Ishikawa (cell line): ENCODE results near the gene TFF3.

Source experiments
- CEBPB ChIP-seq: IDR thresholded peaks from 2 replicates; pipeline ENCODE4 v1.6.1; 2012
- CREB1 ChIP-seq: IDR thresholded peaks from 2 replicates; pipeline ENCODE4 v1.6.1; 2012; ENCODE audit warnings: low read depth
- EGR1 ChIP-seq: IDR thresholded peaks from 2 replicates; pipeline ENCODE4 v1.6.1; 2012
- EP300 ChIP-seq: IDR thresholded peaks from 2 replicates; pipeline ENCODE4 v1.6.1; 2012; ENCODE audit warnings: borderline replicate concordance
- FOXM1 ChIP-seq: IDR thresholded peaks from 2 replicates; pipeline ENCODE4 v1.6.1; 2012; ENCODE audit warnings: low read depth, borderline replicate concordance
- NFIC ChIP-seq: IDR thresholded peaks from 2 replicates; pipeline ENCODE4 v1.6.1; 2012
- RAD21 ChIP-seq: IDR thresholded peaks from 2 replicates; pipeline ENCODE4 v1.6.1; 2012; ENCODE audit warnings: low read depth
- TAF1 ChIP-seq: IDR thresholded peaks from 2 replicates; pipeline ENCODE4 v1.6.1; 2012; ENCODE audit warnings: low read depth, mild to moderate bottlenecking
- TCF12 ChIP-seq: IDR thresholded peaks from 2 replicates; pipeline ENCODE4 v1.6.1; 2012; ENCODE audit warnings: low read depth
- TEAD4 ChIP-seq: IDR thresholded peaks from 2 replicates; pipeline ENCODE4 v1.6.1; 2012
- YY1 ChIP-seq: IDR thresholded peaks from 2 replicates; pipeline ENCODE4 v1.6.1; 2012; ENCODE audit warnings: low read depth
- ZBTB7A ChIP-seq: IDR thresholded peaks from 2 replicates; pipeline ENCODE4 v1.6.1; 2012; ENCODE audit warnings: low read depth
- TF ChIP-seq, protein P1 (sequence below): IDR thresholded peaks from 2 replicates; pipeline ENCODE4 v1.6.1; 2012; ENCODE audit warnings: low read depth, mild to moderate bottlenecking
- TF ChIP-seq, protein P2 (sequence below): IDR thresholded peaks from 2 replicates; pipeline ENCODE4 v1.6.1; 2012
- TF ChIP-seq, protein P3 (sequence below): IDR thresholded peaks from 2 replicates; pipeline ENCODE4 v1.6.1; 2012

Gene TFF3

DNA sequence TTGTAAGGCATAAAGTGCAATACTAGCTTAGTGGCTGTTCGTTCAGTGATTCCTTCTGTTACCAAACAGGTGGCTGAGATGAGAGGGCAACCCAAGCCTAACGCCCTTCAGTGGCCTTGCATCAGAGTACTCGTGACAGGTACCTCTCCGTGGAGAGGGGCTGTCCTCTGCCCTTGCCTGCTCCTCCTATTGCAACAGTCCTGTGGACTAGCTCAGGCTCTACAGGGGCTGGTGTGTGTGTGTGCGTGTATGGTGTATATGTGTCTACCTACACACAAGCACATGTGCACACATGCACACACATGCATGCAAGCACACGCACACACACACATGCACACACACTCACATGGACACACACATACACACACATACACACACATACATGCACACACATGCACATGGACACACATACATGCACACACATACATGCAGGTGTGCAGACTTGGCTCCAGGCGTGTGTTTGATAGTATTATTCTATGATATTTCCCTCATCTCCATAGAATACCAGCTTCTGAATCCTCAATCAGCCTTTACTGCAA, 15.1 kb downstream of the TFF3 start:
- no peak for TF ChIP-seq TAF1
- TF ChIP-seq YY1, result no peak
- TF ChIP-seq TCF12, result no peak
- no peak for TF ChIP-seq RAD21
- TF ChIP-seq ZBTB7A, result no peak
- TF ChIP-seq, protein P1, sequence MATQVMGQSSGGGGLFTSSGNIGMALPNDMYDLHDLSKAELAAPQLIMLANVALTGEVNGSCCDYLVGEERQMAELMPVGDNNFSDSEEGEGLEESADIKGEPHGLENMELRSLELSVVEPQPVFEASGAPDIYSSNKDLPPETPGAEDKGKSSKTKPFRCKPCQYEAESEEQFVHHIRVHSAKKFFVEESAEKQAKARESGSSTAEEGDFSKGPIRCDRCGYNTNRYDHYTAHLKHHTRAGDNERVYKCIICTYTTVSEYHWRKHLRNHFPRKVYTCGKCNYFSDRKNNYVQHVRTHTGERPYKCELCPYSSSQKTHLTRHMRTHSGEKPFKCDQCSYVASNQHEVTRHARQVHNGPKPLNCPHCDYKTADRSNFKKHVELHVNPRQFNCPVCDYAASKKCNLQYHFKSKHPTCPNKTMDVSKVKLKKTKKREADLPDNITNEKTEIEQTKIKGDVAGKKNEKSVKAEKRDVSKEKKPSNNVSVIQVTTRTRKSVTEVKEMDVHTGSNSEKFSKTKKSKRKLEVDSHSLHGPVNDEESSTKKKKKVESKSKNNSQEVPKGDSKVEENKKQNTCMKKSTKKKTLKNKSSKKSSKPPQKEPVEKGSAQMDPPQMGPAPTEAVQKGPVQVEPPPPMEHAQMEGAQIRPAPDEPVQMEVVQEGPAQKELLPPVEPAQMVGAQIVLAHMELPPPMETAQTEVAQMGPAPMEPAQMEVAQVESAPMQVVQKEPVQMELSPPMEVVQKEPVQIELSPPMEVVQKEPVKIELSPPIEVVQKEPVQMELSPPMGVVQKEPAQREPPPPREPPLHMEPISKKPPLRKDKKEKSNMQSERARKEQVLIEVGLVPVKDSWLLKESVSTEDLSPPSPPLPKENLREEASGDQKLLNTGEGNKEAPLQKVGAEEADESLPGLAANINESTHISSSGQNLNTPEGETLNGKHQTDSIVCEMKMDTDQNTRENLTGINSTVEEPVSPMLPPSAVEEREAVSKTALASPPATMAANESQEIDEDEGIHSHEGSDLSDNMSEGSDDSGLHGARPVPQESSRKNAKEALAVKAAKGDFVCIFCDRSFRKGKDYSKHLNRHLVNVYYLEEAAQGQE, result no peak
- no peak for TF ChIP-seq FOXM1
- TF ChIP-seq CEBPB, result no peak
- TF ChIP-seq EGR1, result no peak
- TF ChIP-seq NFIC, result no peak
- TF ChIP-seq CREB1, result no peak

DNA sequence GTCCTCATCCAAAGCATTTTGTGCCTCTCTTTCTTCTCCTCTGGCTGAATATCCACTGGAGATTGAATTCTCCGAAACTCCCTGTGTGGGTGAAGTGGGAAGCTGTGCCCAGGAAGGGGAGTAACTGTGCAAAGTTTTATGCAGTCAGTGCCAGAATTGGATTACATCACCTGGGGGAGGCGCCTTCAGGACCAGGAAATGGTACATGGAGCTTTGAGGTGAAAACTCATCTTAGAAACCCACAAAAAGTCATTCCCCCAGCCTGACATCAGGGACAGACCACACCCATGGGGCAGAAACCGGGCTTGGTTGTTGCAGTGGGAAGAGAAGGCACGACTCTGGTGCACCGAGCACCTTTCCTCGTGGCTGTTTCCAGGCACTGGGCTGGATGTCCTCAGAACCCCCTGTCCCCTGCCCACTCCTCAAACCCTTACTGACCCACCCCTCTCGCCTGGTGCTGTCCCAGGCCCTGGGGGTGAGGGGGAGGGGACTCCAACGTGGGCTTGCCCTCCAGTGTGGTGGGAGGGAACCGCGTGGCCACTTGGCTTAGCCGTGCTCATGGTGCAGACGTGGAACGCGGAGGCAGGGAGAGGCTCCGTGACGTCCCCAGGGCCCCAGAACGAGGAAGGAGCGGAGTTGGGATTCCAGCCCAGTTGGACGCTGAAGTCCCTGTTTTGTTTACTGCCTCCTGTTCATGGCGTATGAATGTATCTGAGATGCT, 15.7 kb downstream of the TFF3 start:
- TF ChIP-seq TAF1, result no peak
- no peak for TF ChIP-seq EP300
- TF ChIP-seq TEAD4, result no peak
- no peak for TF ChIP-seq RAD21
- TF ChIP-seq, protein P2, sequence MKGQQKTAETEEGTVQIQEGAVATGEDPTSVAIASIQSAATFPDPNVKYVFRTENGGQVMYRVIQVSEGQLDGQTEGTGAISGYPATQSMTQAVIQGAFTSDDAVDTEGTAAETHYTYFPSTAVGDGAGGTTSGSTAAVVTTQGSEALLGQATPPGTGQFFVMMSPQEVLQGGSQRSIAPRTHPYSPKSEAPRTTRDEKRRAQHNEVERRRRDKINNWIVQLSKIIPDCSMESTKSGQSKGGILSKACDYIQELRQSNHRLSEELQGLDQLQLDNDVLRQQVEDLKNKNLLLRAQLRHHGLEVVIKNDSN, result no peak
- TF ChIP-seq ZBTB7A, result no peak
- no peak for TF ChIP-seq YY1

DNA sequence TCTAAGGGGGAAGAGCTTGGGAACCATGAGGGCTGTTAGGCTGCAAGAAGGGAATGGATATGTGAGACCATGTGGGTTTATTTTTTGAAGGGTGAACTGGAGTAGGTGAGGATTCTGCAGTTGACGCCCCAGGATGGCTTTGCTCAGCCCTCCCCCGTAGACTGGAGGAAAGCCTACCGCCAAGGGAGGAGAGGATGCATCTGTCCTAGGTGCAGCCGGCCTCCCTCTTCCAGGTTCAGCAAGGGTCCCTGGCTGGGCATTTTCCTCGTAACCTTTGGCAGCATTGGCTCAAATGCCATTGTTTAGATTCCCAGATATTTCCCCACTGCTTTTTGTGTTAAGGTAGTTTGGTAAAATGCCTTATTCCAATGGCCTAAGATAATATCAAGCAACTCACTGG, 16.6 kb downstream of the TFF3 start:
- TF ChIP-seq TEAD4 (no peak), NFIC (no peak), TCF12 (no peak), YY1 (no peak), EP300 (no peak), ZBTB7A (no peak), CEBPB (no peak), TAF1 (no peak), CREB1 (no peak), RAD21 (no peak), EGR1 (no peak), FOXM1 (no peak)
- TF ChIP-seq, protein P3, sequence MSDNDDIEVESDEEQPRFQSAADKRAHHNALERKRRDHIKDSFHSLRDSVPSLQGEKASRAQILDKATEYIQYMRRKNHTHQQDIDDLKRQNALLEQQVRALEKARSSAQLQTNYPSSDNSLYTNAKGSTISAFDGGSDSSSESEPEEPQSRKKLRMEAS, result no peak
- TF ChIP-seq, protein P1, result no peak
- TF ChIP-seq, protein P2, result no peak

DNA sequence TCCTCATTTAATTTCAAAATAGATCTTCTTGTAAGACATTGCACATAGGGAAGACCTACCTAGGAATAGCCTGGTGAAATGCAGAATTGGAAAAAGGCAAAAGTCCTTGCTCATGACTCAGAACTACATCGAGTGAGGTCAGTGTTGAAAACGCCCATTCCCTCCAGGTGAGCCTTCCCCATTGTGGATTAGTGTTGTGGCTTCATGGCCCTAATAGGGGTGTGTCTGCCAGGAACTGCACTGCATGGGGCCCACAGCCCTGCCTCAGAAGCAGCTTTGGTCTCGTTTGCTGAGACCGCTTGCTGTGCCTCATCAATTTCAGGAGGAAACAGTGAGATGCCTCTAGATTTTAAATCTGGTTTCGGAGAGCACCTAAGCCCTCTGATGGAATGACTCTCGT, 17.0 kb downstream of the TFF3 start:
- TF ChIP-seq, protein P3, result no peak
- TF ChIP-seq YY1 (no peak), CEBPB (no peak), CREB1 (no peak), NFIC (no peak), EGR1 (no peak), FOXM1 (no peak)
- TF ChIP-seq, protein P1, result no peak
